Measurements from ENCODE around the gene TDRD12.

DNA sequence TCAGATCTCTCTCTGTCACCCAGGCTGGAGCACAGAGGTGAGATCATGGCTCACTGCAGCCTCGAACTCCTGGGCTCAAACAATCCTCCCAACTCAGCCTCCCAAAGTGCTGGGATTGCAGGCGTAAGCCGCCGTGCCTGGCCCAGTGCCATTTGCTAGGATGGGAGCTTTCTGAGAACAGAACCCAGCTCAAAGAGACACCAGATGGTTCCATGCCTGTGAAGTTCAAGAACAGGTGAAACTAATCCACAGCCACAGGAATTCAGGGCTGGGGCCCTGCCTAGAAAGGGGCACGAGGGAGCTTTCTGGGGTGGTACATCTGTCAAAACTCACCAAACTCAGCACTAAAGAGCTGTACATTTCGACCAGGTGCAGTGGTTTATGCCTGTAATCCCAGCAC is 145.8 kb downstream of the TDRD12 start:
- TF ChIP-seq CTCF (IDR thresholded peaks at IDR 0.05; ENCODE audit: extremely low read depth in 1 of 2, insufficient read depth in 1 of 2, low read depth in 1 of 2, low read length in 2 of 2) (no peak), POLR2AphosphoS5 (IDR thresholded peaks at IDR 0.05; ENCODE audit: insufficient read depth, low read depth, low read length) (no peak)
